Breast epithelium (tissue), 3 donors: ENCODE measurements around the gene TBC1D14.

Experiments
- POLR2A ChIP-seq: fragments of 450-650 bp; IDR thresholded peaks from one replicate; pipeline ENCODE4 v1.6.1; 2016; ENCODE audit warnings: antibody characterized with exemption, mild to moderate bottlenecking, moderate library complexity
- POLR2AphosphoS5 ChIP-seq, 3 donors: sonication (generic); formaldehyde crosslinking; IDR thresholded peaks; one replicate each; pipeline ENCODE4 v1.6.1; 2017; ENCODE audit warnings: antibody characterized with exemption in 3 of 3
- TF ChIP-seq, protein P1 (sequence below), 3 donors: fragments of 450-650 bp; IDR thresholded peaks; one replicate each; pipeline ENCODE4 v1.5.1; 2016 to 2017; ENCODE audit warnings: antibody characterized with exemption in 3 of 3, mild to moderate bottlenecking in 3 of 3, moderate library complexity in 3 of 3

DNA sequence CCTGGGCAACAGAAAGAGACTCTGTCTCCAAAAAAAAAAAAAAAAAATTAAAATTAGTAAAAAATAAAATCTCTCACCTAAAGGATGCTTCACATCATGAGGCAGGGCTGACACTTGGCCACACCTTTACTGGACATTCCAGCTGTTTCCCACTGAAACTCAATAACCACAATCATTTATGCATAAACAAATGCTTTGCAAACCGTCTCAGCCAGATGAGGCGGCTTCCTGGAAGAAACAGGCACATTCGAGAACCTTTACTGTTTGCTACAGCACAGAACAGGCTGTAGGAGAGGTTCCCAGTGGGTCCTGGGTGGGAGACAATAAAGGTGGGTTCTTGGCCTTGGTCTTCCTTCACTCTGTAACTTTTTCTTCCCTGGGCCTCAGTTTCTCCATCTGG is 10.9 kb upstream of the TBC1D14 start:
- TF ChIP-seq, protein P1, sequence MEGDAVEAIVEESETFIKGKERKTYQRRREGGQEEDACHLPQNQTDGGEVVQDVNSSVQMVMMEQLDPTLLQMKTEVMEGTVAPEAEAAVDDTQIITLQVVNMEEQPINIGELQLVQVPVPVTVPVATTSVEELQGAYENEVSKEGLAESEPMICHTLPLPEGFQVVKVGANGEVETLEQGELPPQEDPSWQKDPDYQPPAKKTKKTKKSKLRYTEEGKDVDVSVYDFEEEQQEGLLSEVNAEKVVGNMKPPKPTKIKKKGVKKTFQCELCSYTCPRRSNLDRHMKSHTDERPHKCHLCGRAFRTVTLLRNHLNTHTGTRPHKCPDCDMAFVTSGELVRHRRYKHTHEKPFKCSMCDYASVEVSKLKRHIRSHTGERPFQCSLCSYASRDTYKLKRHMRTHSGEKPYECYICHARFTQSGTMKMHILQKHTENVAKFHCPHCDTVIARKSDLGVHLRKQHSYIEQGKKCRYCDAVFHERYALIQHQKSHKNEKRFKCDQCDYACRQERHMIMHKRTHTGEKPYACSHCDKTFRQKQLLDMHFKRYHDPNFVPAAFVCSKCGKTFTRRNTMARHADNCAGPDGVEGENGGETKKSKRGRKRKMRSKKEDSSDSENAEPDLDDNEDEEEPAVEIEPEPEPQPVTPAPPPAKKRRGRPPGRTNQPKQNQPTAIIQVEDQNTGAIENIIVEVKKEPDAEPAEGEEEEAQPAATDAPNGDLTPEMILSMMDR (IDR thresholded peaks at IDR 0.05), result no peak
- TF ChIP-seq POLR2AphosphoS5 (IDR thresholded peaks at IDR 0.05) (no peak), POLR2A (no peak)
